NCI-H1436 (cell line): ENCODE results near the gene HSPBP1.

Source experiments
- DNase-seq: peaks from one replicate; lab custom pipeline; 2025; lab: John Stamatoyannopoulos, UW

The HSPBP1 gene

DNA sequence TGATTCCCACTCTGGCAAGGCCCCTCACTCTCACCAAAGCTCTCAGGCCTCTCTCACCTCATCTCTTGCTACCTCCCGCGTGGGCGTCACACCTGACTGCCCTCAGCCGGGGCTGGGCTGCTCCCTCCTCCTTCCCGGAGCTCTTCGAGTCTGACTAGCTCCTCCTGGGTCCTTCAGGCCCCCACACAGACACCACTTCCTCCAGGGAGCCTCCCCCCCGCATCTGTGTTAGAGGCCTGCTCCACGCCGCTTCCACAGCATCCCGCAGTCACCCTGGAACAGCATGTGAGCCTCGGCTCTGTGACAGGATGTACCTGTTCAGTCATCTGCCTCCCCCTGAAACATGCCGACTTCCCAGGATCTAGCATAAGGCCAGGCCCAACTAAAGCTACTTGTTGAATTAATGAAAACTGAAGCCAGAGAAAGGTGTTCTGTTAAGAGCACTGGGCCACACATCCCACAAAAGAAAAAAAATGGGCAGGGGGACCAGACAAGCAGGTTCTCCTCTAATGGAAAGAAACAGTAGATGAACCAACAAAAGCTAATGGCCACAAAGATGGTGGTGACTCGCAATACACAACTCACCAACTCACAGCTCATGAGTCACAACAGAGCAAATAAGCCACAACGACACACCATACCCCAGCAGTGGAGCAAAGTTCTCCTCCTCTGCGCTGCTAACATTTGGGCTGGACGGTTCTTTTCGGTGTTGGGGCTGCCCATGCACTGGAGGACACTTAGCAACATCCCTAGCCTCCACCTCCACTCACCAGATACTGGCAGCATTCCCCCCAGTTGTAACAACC lies 24.1 kb downstream of the HSPBP1 start:
- no peak for DNase-seq

GRCh38 chr19:55254625-55254977 lies 25.3 kb downstream of the HSPBP1 start:
- no peak for DNase-seq

DNA sequence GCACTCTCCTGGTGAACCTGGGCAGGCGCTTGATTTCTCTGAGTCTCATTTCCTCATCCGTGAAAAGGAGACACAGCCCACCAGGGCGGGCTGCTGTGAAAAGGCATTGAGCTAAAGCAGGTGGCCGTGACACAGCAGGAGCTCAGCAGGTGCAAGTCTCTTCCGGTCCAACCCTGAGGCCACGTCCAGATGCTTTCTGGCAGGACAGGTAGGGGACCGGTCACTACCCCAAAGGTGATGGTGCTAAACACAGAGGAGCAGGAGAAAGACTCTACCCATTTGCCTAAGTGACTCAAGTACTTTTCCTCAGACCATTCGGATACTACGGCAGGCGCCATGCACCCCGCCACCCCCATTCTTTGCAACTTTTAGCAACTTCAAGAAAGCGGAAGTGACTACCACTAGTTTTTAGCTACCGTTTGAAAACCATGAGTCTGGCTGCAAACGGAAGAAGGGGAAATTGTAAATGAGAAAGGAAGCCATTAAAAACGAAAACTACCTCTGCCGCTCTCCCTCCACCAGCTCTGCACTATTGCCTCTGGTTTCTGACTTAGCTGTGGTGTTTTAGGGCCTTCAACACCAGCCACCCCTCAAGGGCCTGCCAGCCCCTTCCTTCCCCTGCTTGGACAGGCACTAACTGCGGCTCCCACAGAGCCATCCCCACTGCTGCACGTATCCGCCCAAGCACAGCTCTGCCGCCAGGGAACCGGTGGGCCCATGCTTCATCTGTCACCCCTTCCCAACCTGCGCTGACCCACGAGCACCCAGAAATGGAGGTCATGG lies 25.9 kb downstream of the HSPBP1 start:
- no peak for DNase-seq

DNA sequence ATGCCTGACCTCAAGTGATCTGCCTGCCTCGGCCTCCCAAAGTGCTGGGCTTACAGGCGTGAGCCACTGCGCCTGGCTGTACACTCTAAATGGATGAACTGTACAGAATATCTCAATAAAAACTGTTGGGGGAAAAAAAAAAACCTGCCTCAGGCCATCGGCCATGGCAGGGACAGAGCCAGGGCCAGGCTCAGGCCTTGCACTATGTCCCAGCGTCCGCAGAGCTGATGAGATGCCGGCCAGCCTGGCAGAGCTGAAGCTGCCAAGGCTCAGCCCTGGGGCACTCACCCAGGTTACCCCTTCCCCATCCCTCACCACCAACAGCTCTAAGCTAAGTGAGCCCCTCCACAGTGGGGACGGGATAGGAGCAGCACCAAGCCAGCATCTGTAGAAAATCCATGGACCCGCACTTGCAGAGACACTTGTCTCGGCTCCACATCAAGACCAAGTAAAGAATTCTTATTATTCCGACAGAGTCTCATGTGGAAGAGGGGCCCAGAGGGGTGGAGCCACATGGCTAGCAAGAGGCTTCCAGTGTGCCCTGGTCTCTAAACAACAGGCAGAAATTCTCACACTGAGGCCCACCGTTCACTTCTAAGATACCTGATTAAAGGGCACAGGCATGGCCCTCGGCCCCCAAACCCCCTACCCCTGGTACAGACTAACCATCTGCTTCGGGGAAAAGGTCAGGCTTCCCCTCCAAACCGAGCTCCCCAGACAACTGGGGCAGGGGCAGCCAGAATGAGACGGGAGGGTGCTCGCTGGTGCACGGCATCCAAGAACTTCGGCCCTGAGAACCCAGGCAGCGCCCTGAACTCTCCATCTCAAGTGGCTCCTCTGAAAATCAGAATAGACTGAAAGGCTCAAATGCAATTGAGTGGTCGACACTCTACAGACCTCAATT lies 26.9 kb downstream of the HSPBP1 start:
- no peak for DNase-seq

- DNase-seq = no peak
Observed at GRCh38 chr19:55251341-55252081, 28.4 kb downstream of the HSPBP1 start.

- DNase-seq = no peak
Observed at GRCh38 chr19:55250262-55251036, 29.5 kb downstream of the HSPBP1 start.

GRCh38 chr19:55249841-55250240 lies 30.1 kb downstream of the HSPBP1 start:
- no peak for DNase-seq

- DNase-seq = no peak
Observed at GRCh38 chr19:55248704-55249103, 31.2 kb downstream of the HSPBP1 start.

DNA sequence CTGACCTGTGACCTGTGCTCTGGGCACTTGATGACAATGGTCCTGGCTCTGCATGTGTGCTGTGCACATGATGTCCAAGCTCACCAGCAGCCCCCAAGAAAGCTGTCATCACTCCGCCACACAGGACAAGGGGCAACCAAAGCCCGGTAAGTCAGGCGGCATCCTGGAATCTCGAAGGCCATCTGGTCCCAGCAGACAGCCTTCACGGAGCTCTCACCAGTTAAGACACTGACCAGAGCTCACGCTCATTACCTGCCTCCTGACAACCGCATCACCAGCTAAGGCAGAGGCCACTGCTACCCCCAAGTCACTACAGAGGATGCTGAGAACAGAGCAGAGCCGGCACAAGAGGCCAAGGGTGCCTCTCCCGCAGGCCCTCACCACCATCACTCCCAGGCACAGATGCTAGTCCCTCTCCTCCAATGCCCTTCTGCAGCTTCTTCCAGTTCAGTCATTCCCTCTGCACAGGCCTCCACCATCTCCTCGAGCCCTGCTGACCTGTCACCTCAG lies 31.7 kb downstream of the HSPBP1 start:
- DNase-seq = no peak

DNA sequence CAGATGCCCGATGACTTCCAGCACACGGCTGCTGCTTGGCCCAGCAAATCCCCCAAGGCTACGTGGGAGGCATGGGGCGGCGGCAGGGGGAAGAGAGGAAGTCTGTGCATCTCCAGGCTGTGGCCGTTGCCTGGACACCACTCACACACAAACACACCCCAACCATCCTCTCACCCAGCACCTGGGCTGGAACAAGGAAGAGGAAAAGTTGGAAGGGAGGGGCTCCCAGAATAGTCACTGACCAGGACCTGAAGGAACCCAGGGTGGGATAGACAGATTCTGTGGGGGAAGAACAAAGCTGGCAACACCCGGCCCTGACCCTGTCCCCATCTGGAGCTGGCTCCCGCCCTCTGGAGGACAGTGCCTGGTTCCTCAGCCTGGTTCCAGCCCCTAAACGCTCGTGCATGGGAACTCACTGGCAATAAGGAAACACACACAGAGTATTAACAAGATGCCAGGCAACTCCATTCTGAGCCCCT lies 32.2 kb downstream of the HSPBP1 start:
- no peak for DNase-seq

DNA sequence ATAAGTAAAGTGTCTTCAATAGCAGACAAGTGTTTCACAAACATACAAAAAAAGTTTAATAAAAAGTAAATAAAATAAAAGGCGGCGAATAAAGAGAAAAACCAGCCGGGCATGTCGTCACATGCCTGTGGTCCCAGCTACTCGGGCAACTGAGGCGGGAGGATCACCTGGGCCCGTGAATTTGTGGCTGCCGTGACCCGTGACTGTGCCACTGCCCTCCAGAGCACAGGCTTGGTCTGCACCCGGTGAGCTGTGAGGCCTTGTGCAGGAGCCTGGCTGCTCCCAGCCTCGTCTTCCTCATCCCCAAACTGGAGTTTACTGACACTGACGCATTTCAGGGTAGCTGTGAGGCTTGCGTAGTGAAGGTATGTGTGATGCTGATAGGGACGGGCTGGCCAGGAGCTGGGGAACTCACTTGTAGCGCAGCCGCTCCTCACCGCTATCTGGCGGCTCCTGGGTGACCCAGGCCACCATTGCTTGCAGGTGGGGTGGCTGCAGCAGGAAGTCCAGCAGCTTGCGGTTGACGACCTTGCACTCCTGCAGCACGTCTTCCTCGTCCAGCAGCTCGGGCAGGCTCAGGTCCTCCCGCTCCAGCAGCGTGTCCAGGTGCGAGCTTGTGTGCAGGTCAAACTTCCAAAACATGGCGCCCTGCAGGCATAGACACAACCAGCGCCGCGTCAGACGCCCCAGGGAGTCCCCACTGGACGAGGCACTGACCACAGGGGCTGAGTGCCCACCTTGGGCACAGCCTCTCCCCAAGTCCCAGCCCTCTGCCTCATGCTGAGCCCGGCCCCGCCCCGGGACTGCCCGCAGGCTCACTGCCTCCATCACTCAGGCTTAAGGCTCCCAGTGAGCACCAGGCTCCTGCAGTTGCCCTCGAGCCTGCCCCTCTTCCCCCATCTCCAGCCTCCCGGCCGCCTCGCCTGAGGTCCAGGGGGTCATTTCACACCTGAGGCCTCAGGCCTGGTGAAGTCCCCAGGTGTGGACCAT lies 33.2 kb downstream of the HSPBP1 start:
- no peak for DNase-seq

DNA sequence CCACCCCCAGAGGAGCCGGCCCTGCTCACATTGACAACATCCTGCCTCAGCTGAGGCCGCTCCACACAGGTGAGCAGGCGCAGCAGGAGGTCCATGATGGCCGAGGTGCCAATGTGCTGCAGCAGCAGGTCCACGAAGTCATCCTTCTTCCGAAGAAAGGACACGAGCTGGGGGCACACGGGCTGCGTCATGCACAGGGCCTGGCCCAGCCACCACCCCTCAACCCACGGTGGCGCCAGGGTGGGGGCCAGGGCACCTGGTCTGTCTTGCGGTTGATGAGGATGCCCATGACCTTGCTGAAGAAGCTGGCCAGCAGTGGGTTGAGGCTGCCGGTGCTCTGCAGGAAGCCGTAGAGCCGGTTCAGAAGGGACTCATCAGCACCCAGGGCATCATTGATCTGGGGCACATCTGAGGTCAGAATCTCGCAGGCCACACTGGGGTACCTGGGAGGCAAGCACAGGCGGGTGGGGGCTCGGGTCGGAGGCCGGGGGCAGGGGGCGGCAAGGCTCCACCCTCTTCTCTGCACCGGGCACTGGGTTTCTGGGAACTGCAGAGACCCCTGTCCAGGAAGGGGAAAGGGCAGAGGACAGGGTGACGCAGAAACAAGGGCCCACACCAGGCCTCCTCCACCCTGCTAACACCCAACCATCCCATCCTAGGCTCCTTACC lies 34.5 kb downstream of the HSPBP1 start:
- DNase-seq = no peak

DNA sequence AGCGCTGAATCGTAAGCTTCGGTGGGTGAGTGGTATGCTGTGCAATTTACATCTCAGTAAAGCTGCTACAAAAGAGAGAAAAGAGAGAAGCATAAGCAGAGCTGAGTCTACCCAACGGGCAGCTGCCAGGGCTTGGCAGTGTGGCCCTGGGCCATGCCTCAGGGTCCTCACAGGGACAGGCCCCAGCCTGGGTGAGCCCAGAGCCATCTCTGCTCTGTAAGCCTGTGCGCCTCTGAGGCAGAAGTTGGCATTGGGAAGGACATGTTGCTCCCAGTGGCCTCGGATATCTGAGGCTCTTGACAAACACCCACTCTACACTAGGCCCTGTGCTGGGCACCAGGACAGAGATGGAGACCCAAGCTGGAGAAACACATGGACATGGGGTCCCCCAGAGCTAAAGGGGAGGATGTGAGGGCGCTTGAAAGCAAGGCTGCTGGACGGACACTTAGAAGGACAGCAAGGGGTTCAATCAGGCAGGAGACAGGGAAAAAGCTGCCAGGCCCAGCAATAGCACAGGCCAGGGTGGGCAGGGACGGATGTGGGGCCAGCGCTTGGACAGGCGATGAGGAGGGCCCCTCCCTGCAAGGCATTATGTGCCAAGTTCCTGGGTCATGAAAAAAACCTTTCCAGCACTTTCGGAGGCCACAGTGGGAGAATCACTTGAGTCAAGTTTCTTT lies 35.8 kb downstream of the HSPBP1 start:
- no peak for DNase-seq

DNA sequence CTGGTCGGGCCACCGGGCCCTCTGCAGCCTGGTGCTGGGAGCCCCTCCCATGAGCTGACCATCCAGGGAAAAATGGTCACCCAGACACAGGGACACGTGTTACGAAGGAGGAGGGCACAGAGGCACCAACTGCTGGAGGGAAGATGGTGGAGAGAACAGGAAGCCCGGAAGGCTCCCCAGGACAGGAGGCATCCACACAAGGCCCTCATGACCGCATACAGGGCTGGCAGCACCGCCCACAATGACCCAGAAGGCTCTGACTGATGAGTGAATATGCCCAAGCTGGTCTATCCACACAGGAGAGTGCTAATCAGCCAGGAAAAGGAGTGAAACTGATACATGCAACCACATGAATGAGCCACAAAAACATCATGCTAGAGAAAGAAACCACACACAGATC lies 37.4 kb downstream of the HSPBP1 start:
- DNase-seq = no peak

- no peak for DNase-seq
Observed at GRCh38 chr19:55241935-55242464, 37.9 kb downstream of the HSPBP1 start.

DNA sequence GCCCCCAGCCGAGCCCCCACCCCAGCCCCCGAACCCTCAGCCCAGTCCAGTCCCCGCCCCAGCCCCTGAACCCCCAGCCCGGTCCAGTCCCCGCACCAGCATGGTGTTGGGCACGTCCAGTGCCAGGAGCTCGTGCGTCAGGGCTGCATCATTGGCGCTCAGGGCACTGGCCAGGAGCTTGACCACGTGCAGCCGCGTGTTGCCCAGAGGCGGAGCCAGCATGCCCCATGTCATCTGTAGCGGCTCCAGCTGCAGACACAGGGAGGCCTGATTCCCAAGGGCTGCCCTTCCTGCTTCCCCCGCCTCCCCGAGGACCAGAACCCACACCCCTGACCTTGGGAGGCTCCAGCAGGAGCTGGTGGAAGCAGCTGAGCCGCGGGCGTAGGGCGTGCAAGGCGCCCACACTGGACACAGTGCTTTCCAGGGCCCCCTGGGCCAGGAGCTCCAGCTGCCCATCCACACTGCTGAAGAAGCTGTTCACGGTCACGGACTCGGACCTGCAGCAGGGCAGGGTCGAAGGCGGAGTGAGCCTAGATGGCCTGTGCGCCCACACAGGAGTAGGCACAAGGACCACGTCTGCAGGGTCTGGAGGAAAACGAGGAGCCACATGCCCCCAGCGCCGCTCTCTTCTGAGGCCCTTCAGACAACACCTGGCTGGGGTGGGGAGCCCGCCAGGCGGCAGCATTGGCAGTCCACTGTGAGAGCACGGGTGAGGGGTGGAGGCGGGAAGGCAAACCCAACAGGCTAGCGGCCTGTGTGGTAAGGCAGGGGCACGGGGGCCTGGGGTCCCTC lies 38.6 kb downstream of the HSPBP1 start:
- no peak for DNase-seq

- DNase-seq = no peak
Observed at GRCh38 chr19:55240713-55241020, 39.2 kb downstream of the HSPBP1 start.
